ENCODE measurements around the gene GARNL3.

The GARNL3 gene

DNA sequence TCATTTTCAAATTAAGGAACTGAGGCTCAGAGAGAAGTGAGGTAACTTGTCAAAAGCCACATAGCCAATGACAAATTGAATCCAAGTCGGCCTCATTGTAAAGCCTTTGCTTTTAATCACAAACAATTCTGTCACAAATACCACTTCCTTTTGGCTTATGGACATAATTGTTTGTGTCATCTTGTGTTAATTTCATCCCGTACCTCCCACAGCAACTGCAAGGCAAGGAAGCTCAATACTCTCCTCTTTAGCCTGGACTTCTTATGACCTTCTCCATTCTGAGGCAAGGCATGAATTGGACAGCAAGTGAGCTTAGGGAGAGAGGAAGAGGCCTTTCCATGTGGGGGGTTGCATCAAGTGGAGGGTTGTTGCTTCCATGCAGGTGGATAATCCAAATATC lies 70.2 kb downstream of the GARNL3 start:
- DNase-seq (ENCODE audit: low spot score), result no peak
- TF ChIP-seq, protein P1, sequence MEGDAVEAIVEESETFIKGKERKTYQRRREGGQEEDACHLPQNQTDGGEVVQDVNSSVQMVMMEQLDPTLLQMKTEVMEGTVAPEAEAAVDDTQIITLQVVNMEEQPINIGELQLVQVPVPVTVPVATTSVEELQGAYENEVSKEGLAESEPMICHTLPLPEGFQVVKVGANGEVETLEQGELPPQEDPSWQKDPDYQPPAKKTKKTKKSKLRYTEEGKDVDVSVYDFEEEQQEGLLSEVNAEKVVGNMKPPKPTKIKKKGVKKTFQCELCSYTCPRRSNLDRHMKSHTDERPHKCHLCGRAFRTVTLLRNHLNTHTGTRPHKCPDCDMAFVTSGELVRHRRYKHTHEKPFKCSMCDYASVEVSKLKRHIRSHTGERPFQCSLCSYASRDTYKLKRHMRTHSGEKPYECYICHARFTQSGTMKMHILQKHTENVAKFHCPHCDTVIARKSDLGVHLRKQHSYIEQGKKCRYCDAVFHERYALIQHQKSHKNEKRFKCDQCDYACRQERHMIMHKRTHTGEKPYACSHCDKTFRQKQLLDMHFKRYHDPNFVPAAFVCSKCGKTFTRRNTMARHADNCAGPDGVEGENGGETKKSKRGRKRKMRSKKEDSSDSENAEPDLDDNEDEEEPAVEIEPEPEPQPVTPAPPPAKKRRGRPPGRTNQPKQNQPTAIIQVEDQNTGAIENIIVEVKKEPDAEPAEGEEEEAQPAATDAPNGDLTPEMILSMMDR (IDR thresholded peaks at IDR 0.05), result no peak
- Histone ChIP-seq H3K4me3 (no peak overlapping the region), H3K27ac (peak overlapping the region in 1 of 2 donors; percentile 0)

DNA sequence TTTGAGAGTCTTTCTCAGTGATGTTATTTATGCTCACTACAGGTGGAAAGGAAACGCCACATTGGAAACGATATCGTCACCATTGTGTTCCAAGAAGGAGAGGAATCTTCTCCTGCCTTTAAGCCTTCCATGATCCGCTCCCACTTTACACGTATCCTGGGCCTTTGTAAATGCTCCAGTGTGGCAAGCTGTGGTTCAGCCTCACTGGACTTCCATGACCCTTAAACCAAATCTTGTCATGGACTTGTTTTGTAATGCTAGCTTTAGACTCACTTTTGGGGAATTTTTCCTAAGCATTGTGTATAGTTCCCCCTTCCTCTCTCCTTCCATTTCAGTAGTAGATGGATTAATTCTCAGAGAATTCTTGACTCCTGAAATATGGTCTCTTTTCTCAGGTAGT lies 71.5 kb downstream of the GARNL3 start:
- peak overlapping the region; percentile 72 to 89 for H3K27ac ChIP-seq
- TF ChIP-seq, protein P1 (IDR thresholded peaks at IDR 0.05), result no peak
- DNase-seq (ENCODE audit: low spot score), result no peak
- H3K4me3 ChIP-seq, result no peak overlapping the region

DNA sequence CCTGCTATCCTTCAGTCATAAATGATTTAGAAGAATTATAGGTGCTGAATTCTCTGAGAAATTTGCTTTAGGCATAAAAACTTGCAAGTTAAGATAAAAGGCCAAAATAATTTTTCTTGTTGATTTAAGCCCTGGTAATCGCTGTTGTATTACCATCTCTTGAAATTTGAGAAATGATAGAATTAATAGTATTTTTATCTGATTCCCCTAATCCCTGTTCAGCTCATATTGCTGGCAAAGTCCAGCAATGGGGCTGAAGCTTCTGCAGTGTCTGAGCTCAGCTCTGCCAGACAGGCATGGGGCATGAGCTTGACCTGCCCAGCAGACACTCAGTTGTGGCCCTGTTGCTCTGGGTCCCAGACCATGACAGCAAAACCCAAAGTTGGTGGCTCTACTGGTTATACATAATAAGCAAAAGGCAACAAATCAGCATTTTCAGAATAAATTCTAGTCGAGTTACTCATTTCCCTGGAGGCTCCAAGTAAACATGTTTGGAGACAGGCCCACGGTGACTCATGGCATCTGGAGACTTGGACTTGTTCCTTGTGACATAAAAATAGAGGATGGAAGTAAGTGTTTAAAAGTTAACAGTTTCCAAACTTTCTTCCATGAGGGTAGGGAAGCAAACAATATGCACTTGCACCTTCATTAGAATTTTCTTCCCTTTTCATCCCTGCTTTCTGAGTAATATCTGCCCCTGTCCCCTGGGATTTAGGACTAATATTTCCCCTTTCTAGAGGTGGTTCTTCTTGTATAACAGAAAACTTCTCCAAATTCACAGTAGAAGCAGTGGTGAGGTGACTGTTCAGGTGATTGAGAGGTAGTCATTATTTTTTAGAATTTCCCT lies 72.2 kb downstream of the GARNL3 start:
- Histone ChIP-seq H3K4me3 (no peak overlapping the region), H3K27ac (peak overlapping the region; percentile 72 to 89)
- TF ChIP-seq, protein P1 (IDR thresholded peaks at IDR 0.05), result no peak
- DNase-seq (ENCODE audit: low spot score), result peak; percentile 90

DNA sequence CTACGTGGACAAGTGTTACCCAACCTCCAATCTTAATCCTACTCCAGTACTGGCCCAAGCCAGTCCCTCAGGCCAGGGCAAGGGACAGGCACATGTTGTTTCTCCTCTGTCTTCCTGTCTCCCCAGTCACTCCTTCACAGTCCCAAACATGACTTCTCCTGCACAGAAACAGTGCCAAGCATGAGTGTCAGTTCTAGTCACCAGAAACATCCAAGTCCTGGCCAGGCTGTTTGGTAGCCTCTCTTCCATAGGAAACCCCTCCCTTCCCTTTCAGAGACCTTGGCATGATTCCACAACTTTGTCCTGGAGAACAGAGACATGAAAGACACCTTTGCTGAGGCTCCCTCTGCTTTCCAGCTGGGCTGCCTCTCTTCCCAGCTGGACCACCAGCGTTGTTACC lies 76.1 kb downstream of the GARNL3 start:
- TF ChIP-seq, protein P1 (IDR thresholded peaks at IDR 0.05), result no peak
- peak overlapping the region in 1 of 2 donors; percentile 46 for H3K27ac ChIP-seq
- no peak for DNase-seq (ENCODE audit: low spot score)
- no peak overlapping the region for H3K4me3 ChIP-seq

DNA sequence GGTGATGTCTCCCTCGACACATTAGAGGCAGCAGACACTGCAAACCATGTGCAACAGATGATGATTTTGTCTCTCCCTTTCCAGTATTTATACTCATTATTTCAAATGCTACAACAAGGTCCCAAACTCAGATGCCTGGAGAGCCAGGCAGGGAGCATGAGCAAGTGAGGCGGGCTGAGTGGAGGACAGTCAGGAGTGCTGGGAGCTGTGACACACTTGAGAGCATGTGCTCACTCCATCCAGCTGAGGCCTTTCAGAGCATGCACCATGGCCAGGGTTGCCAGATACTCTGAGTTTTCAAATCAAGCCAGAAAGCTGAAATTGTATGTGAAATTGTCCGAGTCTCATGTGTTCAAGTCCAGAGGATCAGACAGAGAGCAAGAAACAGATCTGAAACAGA lies 76.6 kb downstream of the GARNL3 start:
- TF ChIP-seq, protein P1 (IDR thresholded peaks at IDR 0.05), result no peak

DNA sequence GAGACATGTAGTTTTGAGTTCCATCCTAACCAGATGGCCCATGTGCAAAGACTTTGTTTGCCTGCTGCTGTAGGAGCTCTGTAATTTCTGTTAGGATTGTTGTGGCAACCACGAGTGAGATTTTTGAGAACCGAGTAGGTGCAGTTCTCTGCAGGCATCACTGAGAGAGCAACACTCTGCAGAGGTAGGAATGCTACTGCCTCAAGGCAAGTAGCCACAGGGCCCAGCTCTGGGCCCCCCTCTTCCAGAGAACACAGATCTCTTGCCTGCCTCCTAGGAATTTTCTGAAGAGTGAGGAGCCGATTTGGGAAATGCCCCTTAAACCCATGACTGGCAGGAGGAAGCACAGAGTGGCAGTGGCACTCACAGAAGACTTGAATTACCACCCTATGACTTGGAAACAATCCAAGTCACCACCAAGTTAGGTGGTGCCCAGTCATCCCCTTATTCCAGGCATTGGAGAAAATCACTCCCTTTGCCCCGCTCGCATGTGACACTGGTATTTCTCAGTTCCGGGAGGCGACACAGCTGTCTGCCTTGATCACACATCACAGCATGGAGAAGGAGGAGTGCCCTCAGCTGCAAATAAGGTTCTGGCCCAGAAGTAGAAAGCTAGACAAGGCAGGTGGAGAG lies 79.9 kb downstream of the GARNL3 start:
- Histone ChIP-seq H3K4me3 (no peak overlapping the region), H3K27ac (peak overlapping the region; percentile 33 to 39)
- TF ChIP-seq, protein P1 (IDR thresholded peaks at IDR 0.05), result no peak
- DNase-seq (ENCODE audit: low spot score), result no peak

More for the DNA sequence above, 76.6 kb downstream of the GARNL3 start:
- Histone ChIP-seq H3K27ac (peak overlapping the region in 1 of 2 donors; percentile 46), H3K4me3 (no peak overlapping the region)
- no peak for DNase-seq (ENCODE audit: low spot score)

All from coronary artery (tissue), 2 donors.